Measurements from ENCODE around the gene USP32.
"Not testable (repeated sequence)": the region's sequence is repeated elsewhere in the genome, so short reads cannot be mapped to it uniquely, and the experiment has no call there.

The USP32 gene

GRCh38 chr17:60371818-60372510 lies 20.0 kb downstream of the USP32 start:
- DNase-seq = no peak

- DNase-seq = no peak
These were observed 20.5 kb downstream of the USP32 start for GRCh38 chr17:60371416-60371815.

- DNase-seq = no peak
These were observed 22.2 kb downstream of the USP32 start for GRCh38 chr17:60369727-60370126.

GRCh38 chr17:60363700-60364405 lies 28.1 kb downstream of the USP32 start:
- DNase-seq = no peak

- DNase-seq = no peak
These were observed 29.6 kb downstream of the USP32 start for GRCh38 chr17:60362329-60362728.

- DNase-seq = no peak
These were observed 30.0 kb downstream of the USP32 start for GRCh38 chr17:60361889-60362288.

- no peak for DNase-seq
These were observed 32.5 kb downstream of the USP32 start for GRCh38 chr17:60359415-60359814.

- DNase-seq = no peak
These were observed 33.2 kb downstream of the USP32 start for GRCh38 chr17:60358606-60359225.

- DNase-seq = no peak
These were observed 35.0 kb downstream of the USP32 start for GRCh38 chr17:60356940-60357339.

- DNase-seq = no peak
These were observed 36.0 kb downstream of the USP32 start for GRCh38 chr17:60355663-60356594.

GRCh38 chr17:60354223-60354622 lies 37.7 kb downstream of the USP32 start:
- DNase-seq = peak; percentile 54

- DNase-seq = no peak
These were observed 38.2 kb downstream of the USP32 start for GRCh38 chr17:60353773-60354172.

GRCh38 chr17:60352569-60352968 lies 39.4 kb downstream of the USP32 start:
- no peak for DNase-seq

- DNase-seq = no peak
These were observed 39.9 kb downstream of the USP32 start for GRCh38 chr17:60352071-60352470.

- no peak for DNase-seq
These were observed 40.8 kb downstream of the USP32 start for GRCh38 chr17:60351012-60351695.

GRCh38 chr17:60348616-60349015 lies 43.3 kb downstream of the USP32 start:
- no peak for DNase-seq

- DNase-seq = no peak
These were observed 46.7 kb downstream of the USP32 start for GRCh38 chr17:60345233-60345632.

GRCh38 chr17:60342492-60342891 lies 49.4 kb downstream of the USP32 start:
- DNase-seq = not testable (repeated sequence)

GRCh38 chr17:60335289-60335688 lies 56.6 kb downstream of the USP32 start:
- no peak for DNase-seq

- DNase-seq = no peak
These were observed 58.3 kb downstream of the USP32 start for GRCh38 chr17:60333628-60334031.

- DNase-seq = not testable (repeated sequence)
These were observed 58.9 kb downstream of the USP32 start for GRCh38 chr17:60333072-60333471.

GRCh38 chr17:60332574-60332973 lies 59.4 kb downstream of the USP32 start:
- no peak for DNase-seq
